Endothelial cell of umbilical vein (primary cell): ENCODE results near the gene PPFIBP1. TPM values are rescaled to one million over a fixed set of nuclear protein-coding genes. Genes with fewer than 3 reads are reported as not detected.

Experiments
- BruUV-seq: library from RNA; stranded (reverse); fragments of 400-500 nt; replicated peaks from 2 replicates; lab custom pipeline; 2021; lab: Mats Ljungman, UMichigan
- CTCF ChIA-PET: fragments of 300-600, 350-600 bp; sonication (Branson Sonifier 250); formaldehyde crosslinking; loops from one replicate; lab custom pipeline; 2021; ENCODE audit warnings: antibody characterized with exemption, inconsistent platforms; lab: Charles Lee
- POLR2A ChIA-PET: fragments of 300-600, 350-600 bp; sonication (Branson Sonifier 250); formaldehyde crosslinking; loops from one replicate; lab custom pipeline; 2021; ENCODE audit warnings: antibody characterized with exemption, inconsistent platforms; lab: Charles Lee
- DNase-seq: peaks from one replicate; pipeline ENCODE4 v3.0.0-alpha.2; 2011; ENCODE audit warnings: low read depth, low spot score
- FAIRE-seq: peaks from 2 replicates; lab custom pipeline; 2011; peaks lifted over from hg19 to GRCh38; lab: Jason Lieb, UNC
- H2AFZ ChIP-seq: 2 replicates; pipeline ENCODE4 v1.6.0; 2012; ENCODE audit warnings: low read depth, low read length, control low read depth, inconsistent platforms
- H3K27ac ChIP-seq: 2 replicates; pipeline ENCODE4 v1.5.1; 2011; ENCODE audit warnings: low read depth, mild to moderate bottlenecking, control low read depth, low read length, moderate library complexity; ENCODE audit not compliant: insufficient read depth
- H3K27me3 ChIP-seq, 2 experiments: 2 replicates each; pipeline versions ENCODE4 v1.6.0 to v1.6.1; 2011; ENCODE audit warnings: low read length in 2 of 2, mixed read lengths in 1 of 2; ENCODE audit not compliant: control insufficient read depth in 2 of 2, insufficient read depth in 2 of 2
- H3K36me3 ChIP-seq, 2 experiments: 2 replicates in 1 of 2; 3 replicates in 1 of 2; pipeline ENCODE4 v1.5.1; 2011; ENCODE audit warnings: low read length in 2 of 2, mild to moderate bottlenecking in 1 of 2, moderate library complexity in 1 of 2; ENCODE audit not compliant: control insufficient read depth in 2 of 2, insufficient read depth in 2 of 2; ENCODE audit errors: extremely low read depth in 1 of 2
- H3K4me1 ChIP-seq: 3 replicates; pipeline ENCODE4 v1.5.1; 2011; ENCODE audit warnings: mild to moderate bottlenecking, low read length; ENCODE audit not compliant: control insufficient read depth, insufficient read depth; ENCODE audit errors: extremely low read depth
- H3K4me2 ChIP-seq: 2 replicates; pipeline ENCODE4 v1.6.1; 2011; ENCODE audit warnings: low read length, control low read depth, mixed read lengths; ENCODE audit not compliant: insufficient read depth
- H3K4me3 ChIP-seq, 3 experiments: fragments of 200-600 bp in 1 of 3; sonication (generic), shearing (Covaris generic) in 1 of 3; replicated peaks in 1 of 3; 2 replicates each; pipeline ENCODE4 v1.5.1; 2011 to 2016; ENCODE audit warnings: control low read depth in 3 of 3, low read length in 3 of 3, mild to moderate bottlenecking in 2 of 3, inconsistent platforms in 1 of 3, low read depth in 1 of 3, moderate library complexity in 1 of 3; ENCODE audit not compliant: insufficient read depth in 1 of 3
- H3K79me2 ChIP-seq: 2 replicates; pipeline ENCODE4 v1.6.0; 2012; ENCODE audit warnings: low read length, inconsistent platforms; ENCODE audit not compliant: control insufficient read depth, insufficient read depth
- H3K9ac ChIP-seq: replicated peaks from 2 replicates; pipeline ENCODE3; 2011; ENCODE audit warnings: low read length, control low read depth; ENCODE audit not compliant: insufficient read depth; ENCODE audit errors: extremely low read depth
- H3K9me1 ChIP-seq: replicated peaks from 3 replicates; pipeline ENCODE4 v1.6.0; 2011; ENCODE audit warnings: mild to moderate bottlenecking, low read length; ENCODE audit not compliant: control insufficient read depth, insufficient read depth; ENCODE audit errors: extremely low read depth
- H3K9me3 ChIP-seq: replicated peaks from 2 replicates; pipeline ENCODE4 v1.5.1; 2012; ENCODE audit warnings: low read length, inconsistent platforms; ENCODE audit not compliant: control insufficient read depth, insufficient read depth
- H4K20me1 ChIP-seq: replicated peaks from 2 replicates; pipeline ENCODE3; 2011; ENCODE audit warnings: mild to moderate bottlenecking, low read length; ENCODE audit not compliant: control insufficient read depth, insufficient read depth; ENCODE audit errors: extremely low read depth
- EZH2 ChIP-seq: IDR thresholded peaks from 2 replicates; pipeline ENCODE4 v1.6.1; 2012; ENCODE audit warnings: borderline replicate concordance, low read depth, mild to moderate bottlenecking, moderate library complexity, low read length, inconsistent platforms; ENCODE audit not compliant: severe bottlenecking
- FOS ChIP-seq: IDR thresholded peaks from 2 replicates; pipeline ENCODE4 v1.6.1; 2011; ENCODE audit warnings: mild to moderate bottlenecking, low read length, moderate library complexity, borderline replicate concordance; ENCODE audit not compliant: insufficient read depth
- GATA2 ChIP-seq: IDR thresholded peaks from 2 replicates; pipeline ENCODE4 v1.7.0; 2011; ENCODE audit warnings: low read depth, mild to moderate bottlenecking, moderate library complexity, mixed read lengths, low read length; ENCODE audit not compliant: insufficient read length, insufficient read depth
- JUN ChIP-seq: IDR thresholded peaks from 2 replicates; pipeline ENCODE4 v1.6.1; 2011; ENCODE audit warnings: borderline replicate concordance, low read depth; ENCODE audit not compliant: insufficient read length, insufficient read depth
- MAX ChIP-seq: IDR thresholded peaks from 2 replicates; pipeline ENCODE4 v1.6.1; 2011; ENCODE audit not compliant: insufficient read depth, insufficient read length
- MYC ChIP-seq: IDR thresholded peaks from one replicate; pipeline ENCODE4 v1.6.1; 2011; ENCODE audit warnings: mild to moderate bottlenecking, low read depth, low read length
- POLR2A ChIP-seq: IDR thresholded peaks from 2 replicates; pipeline ENCODE4 v1.6.1; 2012; ENCODE audit warnings: low read depth, mild to moderate bottlenecking, control low read depth, low read length
- POLR2AphosphoS5 ChIP-seq: IDR thresholded peaks from 2 replicates; pipeline ENCODE4 v1.6.1; 2012; ENCODE audit warnings: low read depth, mild to moderate bottlenecking, control low read depth, low read length, moderate library complexity; ENCODE audit not compliant: insufficient read depth
- dilution Hi-C: fragments of 300-500 bp; cut with MboI; formaldehyde crosslinking; loops from one replicate; pipeline ENCODE4 v1.15.0; 2019; ENCODE audit warnings: low sequenced_read_pairs; ENCODE audit not compliant: extremely low pct_ligation_motif_present
- intact Hi-C: fragments of 100-400 bp; cut with micrococcal nuclease; formaldehyde crosslinking; loops from one replicate; pipeline ENCODE4 v1.10.0; 2022
- polyA plus RNA-seq, 4 experiments: library from polyadenylated mRNA; depleted of rRNA in 3 of 4; stranded (reverse) in 3 of 4; unstranded in 1 of 4; fragments of >200 nt; gene quantifications; 2 replicates each; pipeline versions ENCODE4 v1.2.1 to v1.2.3, GENCODE V29; 2011 to 2012; ENCODE audit warnings: missing spikeins in 1 of 4
- total RNA-seq: library from RNA; stranded (reverse); gene quantifications from 2 replicates; pipeline ENCODE4 v1.2.3, GENCODE V29; 2021
- TF ChIP-seq, protein P1 (sequence below), 2 donors: IDR thresholded peaks; 1 replicate in 1 of 2; 2 replicates in 1 of 2; pipeline ENCODE4 v1.5.1; 2011; ENCODE audit warnings: low read length in 2 of 2, mild to moderate bottlenecking in 2 of 2, moderate library complexity in 2 of 2, control low read depth in 1 of 2, inconsistent platforms in 1 of 2, low read depth in 1 of 2; ENCODE audit not compliant: insufficient read depth in 1 of 2; ENCODE audit errors: extremely low read depth in 1 of 2

The PPFIBP1 gene
- total and polyA plus RNA-seq, 2 donors (not counting 3 experiments of a cell fraction or from before 2014, with no cell fraction given), result 45.5 to 154 TPM

DNA sequence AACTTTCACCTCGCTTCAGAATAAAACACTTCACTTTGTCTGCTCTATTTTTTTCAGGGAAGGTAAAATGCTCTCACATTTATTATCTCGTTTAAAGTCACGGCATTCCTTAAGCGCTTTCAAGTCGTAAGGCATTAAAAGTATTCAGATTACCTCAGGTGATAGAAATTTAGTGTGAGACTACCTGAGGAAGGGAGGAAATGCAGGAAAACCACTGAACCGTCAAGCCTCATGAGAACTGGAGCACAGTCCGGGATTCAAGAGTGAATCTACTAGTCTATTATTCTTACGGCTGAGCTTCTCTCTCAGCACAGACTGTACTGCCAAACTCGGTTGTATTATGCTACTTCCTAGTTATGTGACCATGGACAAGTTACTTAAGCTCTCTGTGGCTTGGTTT is 8.3 kb upstream of the PPFIBP1 start:
- TF ChIP-seq MYC, result no peak
- TF ChIP-seq, protein P1, sequence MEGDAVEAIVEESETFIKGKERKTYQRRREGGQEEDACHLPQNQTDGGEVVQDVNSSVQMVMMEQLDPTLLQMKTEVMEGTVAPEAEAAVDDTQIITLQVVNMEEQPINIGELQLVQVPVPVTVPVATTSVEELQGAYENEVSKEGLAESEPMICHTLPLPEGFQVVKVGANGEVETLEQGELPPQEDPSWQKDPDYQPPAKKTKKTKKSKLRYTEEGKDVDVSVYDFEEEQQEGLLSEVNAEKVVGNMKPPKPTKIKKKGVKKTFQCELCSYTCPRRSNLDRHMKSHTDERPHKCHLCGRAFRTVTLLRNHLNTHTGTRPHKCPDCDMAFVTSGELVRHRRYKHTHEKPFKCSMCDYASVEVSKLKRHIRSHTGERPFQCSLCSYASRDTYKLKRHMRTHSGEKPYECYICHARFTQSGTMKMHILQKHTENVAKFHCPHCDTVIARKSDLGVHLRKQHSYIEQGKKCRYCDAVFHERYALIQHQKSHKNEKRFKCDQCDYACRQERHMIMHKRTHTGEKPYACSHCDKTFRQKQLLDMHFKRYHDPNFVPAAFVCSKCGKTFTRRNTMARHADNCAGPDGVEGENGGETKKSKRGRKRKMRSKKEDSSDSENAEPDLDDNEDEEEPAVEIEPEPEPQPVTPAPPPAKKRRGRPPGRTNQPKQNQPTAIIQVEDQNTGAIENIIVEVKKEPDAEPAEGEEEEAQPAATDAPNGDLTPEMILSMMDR (IDR thresholded peaks at IDR 0.05; ENCODE audit: extremely low read depth in 1 of 2, insufficient read depth in 1 of 2, low read depth in 1 of 2, low read length in 2 of 2), result no peak
- TF ChIP-seq POLR2AphosphoS5, result no peak
- TF ChIP-seq EZH2, result no peak
- TF ChIP-seq FOS, result no peak
- no peak for TF ChIP-seq JUN
- TF ChIP-seq MAX, result no peak
- no peak for TF ChIP-seq GATA2
- no peak for TF ChIP-seq POLR2A
- Histone ChIP-seq H3K4me3 (no peak overlapping the region), H3K9me1 (no peaks in the 10 kb centered on the region), H3K9ac (no peak overlapping the region), H3K36me3 (no peaks in the 10 kb centered on the region), H3K4me1 (no peaks in the 10 kb centered on the region), H4K20me1 (no peaks in the 10 kb centered on the region), H2AFZ (no peak overlapping the region), H3K27ac (no peak overlapping the region), H3K27me3 (no peaks in the 10 kb centered on the region), H3K4me2 (no peak overlapping the region), H3K79me2 (no peaks in the 10 kb centered on the region), H3K9me3 (no peaks in the 10 kb centered on the region)
- FAIRE-seq, result no peak
- DNase-seq, result no peak
- ChIA-PET POLR2A (no interaction called here), CTCF (no interaction called here)
- no TSS peak for BruUV-seq
- intact Hi-C loops (no loop called here), dilution Hi-C loops (no loop called here)
